SH-SY5Y (cell line): ENCODE measurements around the gene LTBP2.

Experiments
- GATA2 ChIP-seq: IDR thresholded peaks from 2 replicates; pipeline ENCODE4 v1.6.1; 2011; ENCODE audit warnings: mild to moderate bottlenecking, low read depth, low read length
- GATA3 ChIP-seq: IDR thresholded peaks from 2 replicates; pipeline ENCODE4 v1.6.1; 2011; ENCODE audit warnings: low read depth, mild to moderate bottlenecking, low read length, moderate library complexity

DNA sequence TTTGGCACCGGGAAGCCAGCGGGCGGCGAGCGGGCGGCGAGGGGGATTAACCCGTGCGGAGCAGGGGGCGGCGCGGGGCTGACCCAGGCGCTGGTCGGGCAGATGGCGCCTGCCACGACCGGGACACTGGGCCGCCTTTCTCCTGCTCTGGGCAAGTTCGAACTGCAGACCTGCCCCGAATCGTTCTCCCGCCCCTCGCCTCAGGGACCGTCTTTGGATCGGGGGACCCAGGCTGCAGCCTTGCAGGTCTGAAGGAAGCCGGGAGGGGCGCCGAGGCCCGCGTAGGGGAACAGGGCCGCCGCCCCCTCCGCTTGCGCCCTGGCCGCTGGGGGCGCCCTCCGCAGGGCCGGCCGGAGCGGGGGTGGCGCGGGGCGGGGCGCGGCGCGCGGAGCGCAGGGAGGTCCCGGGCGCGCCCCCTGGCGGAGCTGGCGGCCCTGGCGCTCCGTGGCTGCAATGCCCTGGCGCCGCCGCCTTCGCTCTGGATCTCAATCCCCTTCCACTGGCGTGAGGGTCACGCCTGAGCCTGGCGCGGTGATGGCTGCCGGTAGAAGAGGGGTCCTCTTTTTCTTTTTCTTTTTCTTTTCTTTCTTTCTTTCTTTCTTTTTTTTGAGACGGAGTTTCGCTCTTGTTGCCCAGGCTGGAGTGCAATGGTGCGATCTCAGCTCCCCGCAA, 449 bp upstream of the LTBP2 start:
- TF ChIP-seq GATA3 (no peak), GATA2 (no peak)
